Fibroblast of skin of left biceps (primary cell): ENCODE results near the gene PDIA6.
"Not testable (repeated sequence)": the region's sequence is repeated elsewhere in the genome, so short reads cannot be mapped to it uniquely, and the experiment has no call there.

Experiments used
- DNase-seq, 2 experiments: peaks; one replicate each; pipeline ENCODE4 v3.0.0-alpha.2; 2013; ENCODE audit warnings: low read depth in 2 of 2

Gene PDIA6

GRCh38 chr2:10832203-10832936 is 19.8 kb upstream of the PDIA6 start:
- peak; percentile 20 to 26 for DNase-seq

GRCh38 chr2:10831400-10831985 is 18.9 kb upstream of the PDIA6 start:
- DNase-seq: no peak

DNA sequence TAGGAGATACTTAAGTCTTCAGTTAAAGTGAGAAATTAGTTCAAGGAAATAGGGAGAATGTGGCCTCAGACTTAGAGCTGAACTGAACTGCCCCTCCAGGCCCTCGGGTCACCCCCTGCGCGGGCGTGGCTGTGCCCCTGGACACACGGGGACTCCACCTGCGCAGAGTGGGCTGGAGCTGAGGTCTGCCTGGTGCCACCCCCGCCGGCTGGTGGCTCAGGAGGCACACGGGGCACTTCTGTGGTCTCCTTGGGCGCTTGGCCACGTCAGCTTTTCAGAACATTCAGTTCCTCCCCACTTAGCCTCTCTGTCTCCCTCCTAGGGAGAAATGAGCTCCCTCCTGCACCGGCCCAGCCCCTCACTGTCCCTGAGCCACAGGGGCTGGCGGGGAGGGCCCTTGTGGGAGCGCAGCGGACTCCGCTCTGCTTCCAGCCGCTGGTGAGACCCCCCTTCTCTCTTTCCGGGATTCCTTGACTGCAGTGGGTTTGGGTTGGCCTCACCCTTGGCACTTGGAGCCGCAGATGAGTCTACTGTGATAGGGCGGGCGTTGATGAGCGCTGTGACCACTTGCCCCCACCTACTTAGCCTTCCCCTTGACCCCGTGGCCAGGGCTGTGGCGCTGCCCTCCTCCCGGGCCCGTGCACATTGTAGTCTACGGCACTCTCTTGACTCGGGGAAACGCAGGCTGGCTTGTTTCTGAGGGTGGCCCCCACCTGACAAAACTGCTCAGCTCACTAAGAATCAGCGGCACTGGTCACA is 18.2 kb upstream of the PDIA6 start:
- no peak for DNase-seq

- no peak for DNase-seq
Observed at GRCh38 chr2:10830203-10830602, 17.6 kb upstream of the PDIA6 start.

- no peak for DNase-seq
Observed at GRCh38 chr2:10829299-10829698, 16.7 kb upstream of the PDIA6 start.

DNA sequence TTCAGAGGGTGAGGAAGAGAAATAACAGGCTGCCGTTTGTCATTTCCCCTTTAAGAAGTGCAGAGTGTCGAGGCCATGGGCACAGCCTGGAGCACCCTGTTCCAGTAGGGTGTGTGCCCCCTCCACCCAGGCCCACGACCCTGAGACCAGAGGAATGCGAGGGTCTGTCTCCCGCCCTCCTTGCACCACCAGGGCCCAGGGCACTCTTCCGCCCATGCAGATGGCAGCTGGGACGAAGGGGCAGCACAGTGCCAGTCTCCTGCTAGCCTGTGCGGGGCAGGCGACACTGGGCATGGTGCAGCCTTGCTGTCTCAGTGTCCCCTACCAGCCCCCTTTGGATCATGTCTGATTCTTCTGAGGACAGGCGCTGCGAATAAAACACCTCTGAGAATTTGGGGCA is 15.8 kb upstream of the PDIA6 start:
- no peak for DNase-seq

GRCh38 chr2:10826625-10827024 is 14.0 kb upstream of the PDIA6 start:
- DNase-seq: no peak

DNA sequence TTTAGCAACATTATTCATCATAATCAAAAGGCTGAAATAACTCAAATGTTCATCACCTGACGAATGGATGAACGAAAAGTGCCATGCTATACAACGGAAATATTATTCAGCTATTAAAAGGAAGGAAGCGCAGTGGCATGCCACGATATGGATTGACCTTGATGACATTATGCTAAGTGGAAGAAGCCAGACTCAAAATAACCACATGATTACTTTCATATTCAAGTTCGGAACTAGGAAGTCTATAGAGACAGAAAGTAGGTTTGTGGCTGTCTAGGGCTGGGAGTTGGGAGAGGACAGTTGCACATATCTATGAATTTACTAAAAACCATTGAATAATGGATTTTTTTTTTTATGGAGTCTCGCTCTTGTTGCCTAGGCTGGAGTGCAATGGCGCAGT is 13.4 kb upstream of the PDIA6 start:
- no peak for DNase-seq

DNA sequence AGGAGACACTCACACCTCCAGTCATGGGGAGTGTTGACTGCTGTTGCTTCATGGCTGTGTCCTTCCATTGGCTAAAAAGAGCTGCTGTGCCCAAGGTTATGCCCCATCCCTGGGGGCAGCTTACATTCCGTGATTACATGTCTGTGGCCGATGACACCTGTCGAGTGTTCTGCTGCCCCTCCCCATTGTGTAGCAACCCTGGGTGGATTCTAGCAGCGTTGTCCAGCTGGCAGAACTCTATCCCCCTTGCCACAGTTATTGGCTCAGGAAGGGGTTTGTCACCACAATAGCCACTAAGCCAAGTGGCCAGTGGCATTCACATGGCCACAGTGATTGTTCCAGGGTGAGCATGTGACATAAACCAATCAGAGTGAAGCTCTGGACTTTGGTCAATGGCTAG is 11.6 kb upstream of the PDIA6 start:
- DNase-seq: no peak

GRCh38 chr2:10820978-10821695 is 8.6 kb upstream of the PDIA6 start:
- DNase-seq: no peak

GRCh38 chr2:10820562-10820961 is 8.0 kb upstream of the PDIA6 start:
- no peak for DNase-seq

DNA sequence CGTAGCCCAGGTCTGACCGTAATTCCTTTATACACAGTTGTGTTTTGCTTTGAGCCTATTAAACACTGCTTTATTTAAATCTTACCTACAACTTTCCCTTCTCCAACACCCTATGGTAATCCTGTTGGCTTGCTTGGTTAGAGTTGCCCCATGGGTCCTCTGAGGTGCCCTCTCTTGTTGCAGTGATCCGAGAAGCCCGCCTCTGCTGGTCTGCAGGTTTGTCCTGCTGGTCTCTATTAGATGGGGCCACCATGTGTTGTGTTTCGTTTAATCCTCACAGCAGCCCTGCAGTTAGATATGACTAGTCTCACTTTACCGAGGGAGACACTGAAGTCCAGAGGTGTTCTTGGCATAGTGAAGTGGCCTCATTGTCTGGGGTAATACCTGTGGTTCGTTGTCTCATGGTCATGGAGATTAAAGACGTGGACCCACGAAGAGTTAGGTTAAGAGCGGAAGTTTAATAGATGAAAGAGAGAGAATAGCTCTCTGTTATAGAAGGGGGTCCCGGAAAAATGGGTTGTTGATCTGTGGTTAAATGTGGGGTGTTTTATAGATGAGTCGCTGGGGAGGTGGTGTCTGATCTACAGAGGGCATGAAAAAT is 7.2 kb upstream of the PDIA6 start:
- DNase-seq: no peak

DNA sequence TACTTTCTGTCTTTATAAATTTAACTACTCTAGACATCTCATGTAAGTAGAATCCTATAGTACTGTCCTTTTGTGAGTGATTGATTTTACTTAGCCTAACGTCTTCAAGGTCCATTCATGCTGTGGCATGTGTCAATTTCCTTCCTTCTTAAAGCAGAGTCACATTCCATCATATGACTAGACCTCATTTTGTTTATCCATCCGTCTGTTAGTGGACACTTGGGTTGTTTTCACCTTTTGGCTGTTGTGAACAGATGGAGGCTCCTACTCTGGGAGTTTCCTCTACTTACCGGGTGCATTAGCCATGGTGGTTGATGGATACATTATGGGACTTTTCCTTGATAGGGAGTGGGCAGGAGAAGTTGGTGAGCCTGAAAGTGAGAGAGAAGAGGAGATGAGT is 6.4 kb upstream of the PDIA6 start:
- DNase-seq: no peak

- not testable (repeated sequence) for DNase-seq
Observed at GRCh38 chr2:10818305-10818704, 5.7 kb upstream of the PDIA6 start.

DNA sequence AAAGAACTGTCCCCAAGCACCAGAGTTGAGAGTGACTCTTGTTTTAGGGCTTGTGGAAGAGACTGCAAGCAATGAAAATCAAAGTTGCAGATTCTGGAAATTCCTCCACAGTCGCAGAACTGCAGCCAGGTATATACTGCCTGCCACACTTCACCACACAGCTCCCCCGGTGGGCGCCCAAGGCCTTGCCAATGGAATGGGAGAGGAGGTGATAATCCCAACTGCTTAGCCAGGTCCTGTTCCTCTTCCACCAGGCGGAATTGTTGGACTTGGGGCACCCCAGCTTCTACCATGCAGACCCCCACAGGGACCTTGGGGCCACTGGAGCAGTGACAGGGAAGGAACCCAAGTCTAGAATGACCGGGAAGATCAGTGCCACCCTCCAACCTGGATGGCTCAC is 4.8 kb upstream of the PDIA6 start:
- no peak for DNase-seq

- no peak for DNase-seq
Observed at GRCh38 chr2:10814571-10815331, 2.2 kb upstream of the PDIA6 start.

DNA sequence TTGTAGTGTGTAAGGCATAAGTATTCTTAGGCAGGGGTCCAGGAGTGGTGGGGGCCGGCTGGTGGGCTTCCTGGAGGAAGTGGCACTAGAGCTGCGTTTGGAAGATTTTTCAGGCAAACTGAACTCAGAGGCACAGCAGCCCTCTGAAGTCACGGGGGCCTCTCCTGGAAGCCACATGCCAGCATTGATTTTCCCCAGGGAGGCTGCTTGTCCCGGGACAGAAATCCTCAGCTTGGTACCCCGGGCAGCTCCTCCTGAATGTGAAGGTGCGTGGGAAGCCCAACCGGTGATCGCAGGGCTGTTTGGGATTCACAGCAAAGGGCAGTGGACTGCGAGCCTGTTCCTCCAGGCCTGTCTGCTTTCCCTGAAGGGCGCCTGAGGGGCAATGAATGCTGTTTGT is 1.6 kb upstream of the PDIA6 start:
- no peak for DNase-seq

GRCh38 chr2:10813163-10814138 is 866 bp upstream of the PDIA6 start:
- not testable (repeated sequence) for DNase-seq

- no peak for DNase-seq
Observed at GRCh38 chr2:10811517-10811916, 1.1 kb downstream of the PDIA6 start.
